Loucy (cell line): ENCODE data around the gene MTA1.

Experiments
- H2AFZ ChIP-seq: fragments of 200-600 bp; sonication (generic); 2 replicates; pipeline ENCODE4 v1.6.0; 2016; ENCODE audit warnings: antibody characterized with exemption, mild to moderate bottlenecking, low read length, moderate library complexity
- H3F3A ChIP-seq: fragments of 200-600 bp; 2 replicates; pipeline ENCODE4 v1.6.0; 2016; ENCODE audit warnings: antibody characterized with exemption, low read depth, mild to moderate bottlenecking
- H3K27me3 ChIP-seq: fragments of 200-600 bp; sonication (generic); 2 replicates; pipeline ENCODE4 v1.6.1; 2014; ENCODE audit warnings: low read length, mild to moderate bottlenecking; ENCODE audit not compliant: insufficient read depth, poor library complexity, severe bottlenecking
- H3K36me3 ChIP-seq: fragments of 200-600 bp; sonication (generic); 2 replicates; pipeline ENCODE4 v1.6.1; 2016; ENCODE audit warnings: low read length; ENCODE audit not compliant: insufficient read depth
- H3K4me1 ChIP-seq: fragments of 200-600 bp; sonication (generic); 2 replicates; pipeline ENCODE4 v1.5.1; 2014; ENCODE audit warnings: low read length, mild to moderate bottlenecking; ENCODE audit not compliant: insufficient read depth, poor library complexity, severe bottlenecking
- H3K4me2 ChIP-seq: fragments of 200-600 bp; sonication (generic); 2 replicates; pipeline ENCODE4 v1.6.0; 2014; ENCODE audit warnings: antibody characterized with exemption, low read length, low read depth, mild to moderate bottlenecking; ENCODE audit not compliant: poor library complexity, severe bottlenecking
- H3K4me3 ChIP-seq: fragments of 200-600 bp; sonication (generic); 2 replicates; pipeline ENCODE4 v1.5.1; 2014; ENCODE audit warnings: low read length, mild to moderate bottlenecking, mixed read lengths; ENCODE audit not compliant: poor library complexity, severe bottlenecking
- H3K79me2 ChIP-seq: fragments of 200-600 bp; sonication (generic); 2 replicates; pipeline ENCODE4 v1.6.1; 2014; ENCODE audit warnings: low read length; ENCODE audit not compliant: insufficient read depth
- H3K9ac ChIP-seq: fragments of 200-600 bp; sonication (generic); 2 replicates; pipeline ENCODE4 v1.6.0; 2014; ENCODE audit warnings: mild to moderate bottlenecking, low read depth, low read length, moderate library complexity; ENCODE audit not compliant: poor library complexity, severe bottlenecking
- H3K9me2 ChIP-seq: fragments of 200-600 bp; sonication (generic); replicated peaks from 2 replicates; pipeline ENCODE4 v1.6.1; 2016; ENCODE audit warnings: low read depth, low read length, mixed read lengths
- H3K9me3 ChIP-seq: fragments of 200-600 bp; sonication (generic); 2 replicates; pipeline ENCODE4 v1.6.1; 2014; ENCODE audit warnings: mild to moderate bottlenecking, antibody characterized with exemption, low read length, low read depth; ENCODE audit not compliant: insufficient read depth
- H4K20me1 ChIP-seq: fragments of 200-600 bp; sonication (generic); 2 replicates; pipeline ENCODE4 v1.6.0; 2014; ENCODE audit warnings: antibody characterized with exemption, low read length, mild to moderate bottlenecking; ENCODE audit not compliant: insufficient read depth, poor library complexity, severe bottlenecking
- CTCF ChIP-seq: fragments of 200-600 bp; sonication (generic); conservative IDR thresholded peaks from 2 replicates; pipeline ENCODE4 v1.5.1; 2014; ENCODE audit warnings: mild to moderate bottlenecking, antibody characterized with exemption, low read length
- EZH2phosphoT487 ChIP-seq: fragments of 200-600 bp; IDR thresholded peaks from 2 replicates; pipeline ENCODE4 v1.6.1; 2018; ENCODE audit warnings: antibody characterized with exemption, mild to moderate bottlenecking, moderate library complexity, borderline replicate concordance

The MTA1 gene

GRCh38 chr14:105461903-105462302 is 42.3 kb downstream of the MTA1 start:
- Histone ChIP-seq H3K9me3 (no peaks in the 10 kb centered on the region), H3K4me1 (no peaks in the 10 kb centered on the region), H2AFZ (no peak overlapping the region), H3K4me3 (no peak overlapping the region), H3K27me3 (no peaks in the 10 kb centered on the region), H3F3A (no peaks in the 10 kb centered on the region), H3K9ac (no peak overlapping the region), H4K20me1 (no peaks in the 10 kb centered on the region), H3K36me3 (peaks cover 43% of the 10 kb centered on the region; the same call in 1 of the 2 replicates), H3K4me2 (no peak overlapping the region), H3K79me2 (no peaks in the 10 kb centered on the region), H3K9me2 (no peaks in the 10 kb centered on the region)
- no peak for TF ChIP-seq EZH2phosphoT487
- no peak for TF ChIP-seq CTCF

- H3K4me2 ChIP-seq = no peak overlapping the region
- no peak for TF ChIP-seq EZH2phosphoT487
- TF ChIP-seq CTCF = no peak
- no peaks in the 10 kb centered on the region for H3K27me3 ChIP-seq
- no peaks in the 10 kb centered on the region for H3K79me2 ChIP-seq
- no peaks in the 10 kb centered on the region for H3K4me1 ChIP-seq
- H3K9me3 ChIP-seq = no peaks in the 10 kb centered on the region
- no peaks in the 10 kb centered on the region for H4K20me1 ChIP-seq
- H3F3A ChIP-seq = no peaks in the 10 kb centered on the region
- H2AFZ ChIP-seq = no peak overlapping the region
- no peaks in the 10 kb centered on the region for H3K9me2 ChIP-seq
- no peak overlapping the region for H3K4me3 ChIP-seq
- peaks cover 42% of the 10 kb centered on the region; the same call in 1 of the 2 replicates for H3K36me3 ChIP-seq
- H3K9ac ChIP-seq = no peak overlapping the region
Measured at GRCh38 chr14:105464501-105464900, 44.9 kb downstream of the MTA1 start.

- Histone ChIP-seq H3K9ac (no peak overlapping the region), H3F3A (no peaks in the 10 kb centered on the region), H3K4me1 (no peaks in the 10 kb centered on the region), H3K9me3 (no peaks in the 10 kb centered on the region), H2AFZ (no peak overlapping the region), H3K4me3 (no peak overlapping the region), H3K4me2 (no peak overlapping the region), H4K20me1 (no peaks in the 10 kb centered on the region), H3K79me2 (no peaks in the 10 kb centered on the region), H3K36me3 (peaks cover 38% of the 10 kb centered on the region; the same call in 1 of the 2 replicates), H3K27me3 (no peaks in the 10 kb centered on the region), H3K9me2 (no peaks in the 10 kb centered on the region)
- TF ChIP-seq CTCF = no peak
- TF ChIP-seq EZH2phosphoT487 = no peak
Measured at GRCh38 chr14:105465209-105466031, 45.8 kb downstream of the MTA1 start.
